Loucy (cell line): Measurements from ENCODE around the gene GJC1.

Experiments
- CTCF ChIP-seq: fragments of 200-600 bp; sonication (generic); conservative IDR thresholded peaks from 2 replicates; pipeline ENCODE4 v1.5.1; 2014; ENCODE audit warnings: mild to moderate bottlenecking, antibody characterized with exemption, low read length
- EZH2phosphoT487 ChIP-seq: fragments of 200-600 bp; IDR thresholded peaks from 2 replicates; pipeline ENCODE4 v1.6.1; 2018; ENCODE audit warnings: antibody characterized with exemption, mild to moderate bottlenecking, moderate library complexity, borderline replicate concordance

- TF ChIP-seq CTCF (no peak), EZH2phosphoT487 (no peak)
Measured at GRCh38 chr17:44768505-44769142, 61.5 kb downstream of the GJC1 start.
